ENCODE results near the gene INKA1. TPM values are rescaled to one million over a fixed set of nuclear protein-coding genes. Genes with fewer than 3 reads are reported as not detected.
"Not testable (repeated sequence)": the region's sequence is repeated elsewhere in the genome, so short reads cannot be mapped to it uniquely, and the experiment has no call there.

Gene INKA1
- polyA plus RNA-seq, 6 donors from 2014 or later, result 4.3 to 21.7 (median 15.4) TPM

DNA sequence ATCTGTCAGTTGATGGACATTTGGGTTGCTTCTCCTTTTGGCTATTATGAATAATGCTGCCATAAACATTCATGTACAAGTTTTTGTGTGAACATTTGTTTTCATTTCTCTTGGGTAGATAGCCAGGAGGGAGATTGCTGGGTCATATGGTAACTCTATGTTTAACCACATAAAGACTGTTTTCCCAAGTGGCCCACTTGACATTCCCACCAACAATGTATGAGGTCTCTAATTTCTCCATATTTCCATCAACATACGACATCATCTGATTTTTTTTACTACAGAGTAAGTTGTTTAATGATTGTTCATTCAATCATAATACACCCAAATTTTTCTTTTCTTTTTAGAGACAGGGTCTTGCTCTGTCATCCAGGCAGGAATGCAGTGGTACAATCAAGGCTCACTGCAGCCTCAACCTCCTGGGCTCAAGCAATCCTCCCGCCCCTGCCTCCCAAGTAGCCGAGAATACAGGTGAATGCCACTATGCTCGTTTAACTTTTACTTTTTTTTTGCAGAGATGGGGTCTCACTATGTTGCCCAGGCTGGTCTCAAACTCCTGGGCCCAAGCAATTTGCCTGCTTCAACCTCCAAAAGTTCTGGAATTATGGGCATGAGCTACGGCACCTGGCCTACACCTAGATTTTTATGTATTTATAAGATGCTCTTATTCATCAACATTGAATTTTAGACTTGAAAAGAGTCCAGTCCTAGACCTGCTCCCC lies 23.5 kb upstream of the INKA1 start:
- no peak for DNase-seq
- Mint-ChIP-seq H3K4me3 (no peak overlapping the region), H3K4me1 (peaks cover 17 to 51% (median 22%) of the 10 kb centered on the region in 3 donors), H3K27me3 (no peaks in the 10 kb centered on the region), H3K9me3 (no peaks in the 10 kb centered on the region), H3K36me3 (no peaks in the 10 kb centered on the region), H3K27ac (peak overlapping the region in 1 of 6 donors; percentile 41)
- no peak for ATAC-seq (ENCODE audit: low read depth in 2 of 2)

DNA sequence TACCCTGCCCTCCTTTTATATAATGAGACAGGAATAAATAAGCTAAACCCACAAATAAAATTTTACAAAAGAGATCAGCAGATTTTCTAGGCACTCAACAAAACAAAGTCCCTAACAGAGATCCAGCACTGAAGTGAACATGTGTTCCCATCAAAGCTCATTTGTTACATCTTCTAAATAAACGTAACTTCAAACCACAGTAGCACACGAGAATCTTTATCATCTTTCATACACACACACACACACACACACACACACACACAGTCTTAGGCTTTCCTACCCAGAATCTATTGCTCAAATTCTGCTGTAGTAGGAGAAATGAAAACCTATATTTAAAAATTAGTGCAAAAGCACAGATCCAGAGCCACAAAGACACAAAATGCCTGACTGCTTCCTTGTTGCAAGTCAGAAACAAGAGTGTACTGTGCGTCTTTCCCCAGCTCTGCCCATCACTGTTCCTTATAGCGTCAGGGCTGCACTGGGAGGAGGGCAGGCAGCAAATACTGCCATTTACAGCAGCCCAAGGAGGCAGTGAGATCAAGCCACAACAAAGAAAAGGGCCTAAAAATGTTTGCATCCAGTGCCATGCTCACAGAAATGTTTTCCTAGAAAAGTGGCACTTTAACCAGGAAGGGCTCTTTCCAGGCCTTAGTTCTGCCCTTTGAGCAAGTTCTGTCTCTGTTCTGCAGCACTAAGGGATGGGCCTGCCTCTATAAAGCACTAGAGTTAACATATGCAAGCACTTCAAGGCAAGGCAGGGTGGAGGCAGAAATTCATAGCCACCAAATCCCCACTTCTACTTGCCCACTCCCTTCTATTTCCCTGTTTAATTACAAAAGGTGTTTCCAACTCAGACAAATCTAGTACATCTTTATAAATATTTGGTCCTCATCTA lies 22.7 kb upstream of the INKA1 start:
- Mint-ChIP-seq H3K9me3 (no peaks in the 10 kb centered on the region), H3K4me1 (peaks cover 18 to 52% (median 26%) of the 10 kb centered on the region in 3 donors), H3K27me3 (no peaks in the 10 kb centered on the region), H3K36me3 (no peaks in the 10 kb centered on the region), H3K4me3 (peak overlapping the region in 1 of 8 donors; percentile 47), H3K27ac (peak overlapping the region in 1 of 6 donors; percentile 22)
- ATAC-seq (ENCODE audit: low read depth in 2 of 2) (no peak), DNase-seq (no peak)

DNA sequence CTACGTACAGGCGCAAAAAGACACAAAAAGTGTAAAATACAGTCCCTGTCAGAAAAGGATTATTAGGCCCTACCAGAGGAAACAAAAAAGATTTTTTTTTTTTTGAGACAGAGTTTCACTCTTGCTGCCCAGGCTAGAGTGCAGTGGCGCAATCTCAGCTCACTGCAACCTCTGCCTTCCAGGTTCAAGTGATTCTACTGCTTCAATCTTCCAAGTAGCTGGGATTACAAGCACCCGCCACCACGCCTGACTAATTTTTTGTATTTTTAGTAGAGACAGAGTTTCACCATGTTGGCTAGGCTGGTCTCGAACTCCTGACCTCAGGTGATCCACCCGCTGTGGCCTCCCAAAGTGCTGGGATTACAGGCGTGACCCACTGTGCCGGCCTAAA lies 22.1 kb upstream of the INKA1 start:
- not testable (repeated sequence) for H3K36me3 Mint-ChIP-seq; DNase-seq; H3K27me3 Mint-ChIP-seq; H3K9me3 Mint-ChIP-seq; ATAC-seq (ENCODE audit: low read depth in 2 of 2)
- Mint-ChIP-seq H3K4me1 (peaks cover 22 to 57% (median 28%) of the 10 kb centered on the region in 3 donors), H3K4me3 (peak overlapping the region in 1 of 8 donors; percentile 78), H3K27ac (peak overlapping the region in 2 of 6 donors; percentile 22 to 73)

DNA sequence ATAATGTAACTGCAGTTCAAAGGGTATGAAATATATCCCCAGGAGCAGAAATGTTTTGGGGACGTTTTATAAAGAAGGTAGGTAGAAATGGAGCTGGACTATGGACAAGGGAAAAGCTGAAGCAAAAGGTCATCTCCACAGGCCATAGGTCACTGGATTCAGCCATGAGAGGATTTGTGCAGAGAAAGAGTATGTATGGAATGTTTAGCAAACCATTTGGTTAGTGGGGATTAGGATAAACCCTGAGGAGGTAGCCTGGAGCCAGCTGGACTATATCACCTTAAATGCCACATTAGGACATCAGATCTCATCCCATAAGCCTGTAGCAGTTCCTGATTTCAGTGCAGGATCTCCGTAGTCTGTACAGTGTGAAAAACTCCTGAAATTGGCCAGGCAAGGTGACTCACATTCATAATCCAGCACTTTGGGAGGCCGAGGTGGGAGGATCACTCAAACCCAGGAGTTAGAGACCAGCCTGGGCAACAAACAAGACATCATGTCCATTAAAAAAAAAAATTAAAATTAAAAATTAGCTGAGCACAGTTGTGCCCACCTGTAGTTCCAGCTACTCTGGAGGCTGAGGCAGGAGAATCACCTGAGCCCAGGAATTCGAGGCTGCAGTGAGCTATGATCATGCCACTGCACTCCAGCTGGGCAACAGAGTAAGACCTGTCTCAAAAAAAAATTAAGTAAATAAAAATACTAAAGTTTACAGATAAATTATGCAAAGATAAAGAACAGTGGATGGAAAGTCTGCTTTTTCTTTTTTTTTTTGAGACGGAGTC lies 21.5 kb upstream of the INKA1 start:
- H3K4me3 Mint-ChIP-seq, result peak overlapping the region in 2 of 8 donors; percentile 47 to 78
- no peaks in the 10 kb centered on the region for H3K36me3 Mint-ChIP-seq
- H3K4me1 Mint-ChIP-seq, result peaks cover 22 to 57% (median 29%) of the 10 kb centered on the region in 3 donors
- no peaks in the 10 kb centered on the region for H3K9me3 Mint-ChIP-seq
- H3K27ac Mint-ChIP-seq, result peak overlapping the region in 1 of 6 donors; percentile 73
- no peak for ATAC-seq (ENCODE audit: low read depth in 2 of 2)
- H3K27me3 Mint-ChIP-seq, result no peaks in the 10 kb centered on the region
- no peak for DNase-seq

DNA sequence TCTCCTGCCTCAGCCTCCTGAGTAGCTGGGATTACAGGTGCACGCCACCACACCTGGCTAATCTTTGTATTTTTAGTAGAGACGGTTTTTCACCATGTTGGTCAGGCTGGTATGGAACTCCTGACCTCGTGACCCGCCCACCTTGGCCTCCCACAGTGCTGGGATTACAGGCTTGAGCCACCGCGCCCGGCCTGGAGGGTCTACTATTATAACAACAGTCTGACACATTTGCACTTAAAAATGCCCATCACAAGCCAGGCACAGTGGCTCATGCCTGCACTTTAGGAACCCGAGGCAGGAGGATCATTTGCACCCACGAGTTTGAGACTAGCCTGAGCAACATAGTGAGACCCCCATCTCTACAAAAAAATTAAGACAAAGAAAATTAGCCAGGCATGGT lies 20.8 kb upstream of the INKA1 start:
- H3K27ac Mint-ChIP-seq; H3K27me3 Mint-ChIP-seq; DNase-seq; ATAC-seq (ENCODE audit: low read depth in 2 of 2); H3K36me3 Mint-ChIP-seq; H3K9me3 Mint-ChIP-seq: not testable (repeated sequence)
- Mint-ChIP-seq H3K4me1 (peaks cover 26 to 59% (median 36%) of the 10 kb centered on the region in 3 donors), H3K4me3 (peak overlapping the region in 2 of 8 donors; percentile 26 to 45)

DNA sequence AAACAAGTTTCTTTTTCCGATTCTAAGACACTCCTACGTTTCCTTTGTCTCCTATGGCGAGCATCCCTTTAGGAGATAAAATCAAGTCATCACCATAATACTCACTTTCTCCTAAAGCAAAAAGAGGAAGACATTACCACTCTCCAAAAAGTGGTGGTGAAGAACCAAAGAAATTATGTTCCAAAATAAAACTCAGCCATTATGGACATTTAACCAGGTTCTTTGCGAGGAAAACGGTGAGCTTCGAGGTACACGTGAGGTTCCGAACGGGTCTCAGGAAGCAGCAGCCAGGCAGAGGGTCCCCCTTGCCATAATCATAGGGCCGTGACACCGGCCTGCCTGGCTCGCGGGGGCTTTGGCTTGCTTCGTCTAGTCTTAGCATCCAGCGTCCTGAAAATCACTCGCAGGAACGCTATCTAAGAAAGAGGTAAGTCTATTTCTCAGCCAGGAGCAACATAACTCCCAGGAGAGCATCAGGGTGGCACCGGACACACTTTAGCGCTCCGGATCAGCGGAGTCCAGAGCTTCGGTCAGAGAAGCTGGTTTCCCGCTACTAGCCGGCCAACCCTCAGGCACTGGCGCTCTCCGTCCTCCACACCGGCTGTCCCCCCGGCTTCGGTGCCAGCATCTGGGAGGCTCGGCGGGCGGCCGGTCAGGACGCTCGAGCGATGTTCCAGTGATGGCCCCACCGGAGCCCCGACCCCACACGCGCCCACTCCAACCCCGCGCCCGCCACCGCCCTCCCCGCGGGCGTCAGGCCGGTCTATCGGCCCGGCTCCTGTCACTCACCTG lies 17.3 kb upstream of the INKA1 start:
- H3K4me1 Mint-ChIP-seq, result peaks cover 20 to 54% (median 29%) of the 10 kb centered on the region in 3 donors
- no peaks in the 10 kb centered on the region for H3K36me3 Mint-ChIP-seq
- peak overlapping the region; percentile 96 to 99 (median 98) for H3K27ac Mint-ChIP-seq
- peaks cover 0 to 5% (median 0%) of the 10 kb centered on the region in 3 donors for H3K27me3 Mint-ChIP-seq
- no peaks in the 10 kb centered on the region for H3K9me3 Mint-ChIP-seq
- ATAC-seq (ENCODE audit: low read depth in 2 of 2) (peak; percentile 39 to 41), DNase-seq (no peak)
- peak overlapping the region; percentile 89 to 96 (median 94) for H3K4me3 Mint-ChIP-seq

DNA sequence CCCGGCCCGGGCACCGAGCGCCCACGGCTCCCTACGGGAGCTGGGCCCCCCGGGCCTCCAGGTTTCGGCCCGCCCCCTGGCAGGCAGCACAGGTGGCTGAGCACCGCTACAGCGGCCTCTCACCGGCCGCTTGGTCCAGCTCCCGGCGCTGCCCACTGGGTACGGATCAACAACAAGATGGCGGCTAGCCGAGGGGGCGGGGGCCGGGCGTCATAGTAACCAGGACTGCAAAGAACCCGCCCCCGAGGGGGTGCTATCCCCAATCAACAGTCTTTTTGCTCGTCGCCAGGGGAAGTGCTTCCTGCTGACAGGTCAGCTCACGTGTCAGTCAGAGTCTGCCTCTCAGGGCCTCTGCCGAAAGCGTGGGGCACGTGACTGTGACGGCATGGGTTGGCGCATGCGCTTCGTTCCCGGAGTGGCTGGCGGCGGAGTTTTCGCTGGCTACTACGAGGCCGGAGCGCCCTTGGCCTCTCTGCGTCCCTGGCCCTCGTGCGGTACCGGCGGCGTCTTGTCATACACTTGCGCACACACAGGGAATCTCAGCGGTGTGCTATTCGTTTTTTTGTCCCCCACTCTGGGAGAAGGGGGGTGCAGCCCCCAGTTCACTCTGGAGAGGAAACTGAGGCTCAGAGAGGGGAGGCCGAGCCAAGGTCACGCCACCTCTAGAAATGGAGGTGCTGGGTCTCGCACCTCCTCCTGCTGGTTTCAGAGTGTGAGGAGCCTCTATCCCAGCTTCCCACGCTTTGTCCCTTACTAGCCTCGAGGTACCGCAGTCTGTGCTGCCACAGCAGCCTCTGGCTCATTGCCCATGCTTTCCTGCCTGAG lies 16.5 kb upstream of the INKA1 start, which contains the start of gene IP6K1:
Gene IP6K1 (minus strand): TSS at position 186 of the 825 bp plus-strand sequence. CDS start 38,502 bp downstream, outside the sequence.
- H3K36me3 Mint-ChIP-seq, result no peaks in the 10 kb centered on the region
- H3K4me1 Mint-ChIP-seq, result peaks cover 14 to 46% (median 29%) of the 10 kb centered on the region in 3 donors
- peak; percentile 97 for ATAC-seq (ENCODE audit: low read depth in 2 of 2)

DNA sequence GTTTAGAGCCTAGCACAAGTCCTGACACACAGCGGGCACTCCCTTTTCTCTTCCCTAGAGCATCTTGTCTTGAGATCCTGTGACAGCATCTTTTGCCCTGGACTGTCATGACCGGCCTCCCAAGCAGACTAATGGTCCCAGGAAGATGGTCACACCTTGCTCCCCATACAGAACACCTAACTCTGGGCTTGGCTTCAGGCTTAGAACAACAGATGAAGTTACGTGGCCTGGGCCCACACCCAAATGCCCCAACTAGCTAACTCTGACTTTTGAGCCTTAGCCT lies 15.9 kb upstream of the INKA1 start:
- H3K36me3 Mint-ChIP-seq, result no peaks in the 10 kb centered on the region
- DNase-seq (no peak), ATAC-seq (ENCODE audit: low read depth in 2 of 2) (no peak)
- H3K27me3 Mint-ChIP-seq, result peaks cover 0 to 5% (median 0%) of the 10 kb centered on the region in 3 donors
- H3K4me1 Mint-ChIP-seq, result peaks cover 14 to 45% (median 29%) of the 10 kb centered on the region in 3 donors
- peak overlapping the region; percentile 89 to 97 (median 94) for H3K4me3 Mint-ChIP-seq
- H3K9me3 Mint-ChIP-seq, result no peaks in the 10 kb centered on the region
- H3K27ac Mint-ChIP-seq, result peak overlapping the region; percentile 96 to 99 (median 98)

More for the DNA sequence above, 16.5 kb upstream of the INKA1 start, which contains the start of gene IP6K1:
- DNase-seq, result peak; percentile 99
- H3K27me3 Mint-ChIP-seq, result peaks cover 0 to 5% (median 0%) of the 10 kb centered on the region in 3 donors
- peak within 1 kb of the TSS; percentile 89 to 97 (median 94) for H3K4me3 Mint-ChIP-seq
- H3K9me3 Mint-ChIP-seq, result no peaks in the 10 kb centered on the region
- H3K27ac Mint-ChIP-seq, result peak within 1 kb of the TSS; percentile 96 to 99 (median 98)

DNA sequence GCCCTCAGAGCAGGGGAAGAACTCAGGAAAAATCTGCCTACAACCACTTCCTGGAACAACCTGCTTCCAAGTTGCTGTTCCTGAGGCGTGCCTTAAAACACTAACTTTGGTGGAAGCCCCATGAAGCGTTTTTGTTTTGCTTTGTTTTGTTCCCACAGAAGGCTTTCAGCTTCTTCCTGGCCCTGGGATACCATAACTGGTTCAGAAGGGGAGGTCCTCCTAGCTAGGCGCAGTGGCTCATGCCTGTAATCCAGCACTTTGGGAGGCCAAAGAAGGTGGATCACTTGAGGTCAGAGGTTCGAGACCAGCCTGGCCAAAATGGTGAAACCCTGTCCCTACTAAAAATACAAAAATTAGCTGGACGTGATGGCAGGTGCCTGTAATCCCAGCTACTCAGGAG lies 15.5 kb upstream of the INKA1 start:
- H3K27ac Mint-ChIP-seq, result peak overlapping the region in 4 of 6 donors; percentile 96 to 99 (median 98)
- H3K36me3 Mint-ChIP-seq, result no peaks in the 10 kb centered on the region
- H3K4me3 Mint-ChIP-seq, result peak overlapping the region in 5 of 8 donors; percentile 92 to 97 (median 96)
- DNase-seq (no peak), ATAC-seq (ENCODE audit: low read depth in 2 of 2) (no peak)
- peaks cover 0 to 5% (median 0%) of the 10 kb centered on the region in 3 donors for H3K27me3 Mint-ChIP-seq
- peaks cover 14 to 41% (median 29%) of the 10 kb centered on the region in 3 donors for H3K4me1 Mint-ChIP-seq
- no peaks in the 10 kb centered on the region for H3K9me3 Mint-ChIP-seq

DNA sequence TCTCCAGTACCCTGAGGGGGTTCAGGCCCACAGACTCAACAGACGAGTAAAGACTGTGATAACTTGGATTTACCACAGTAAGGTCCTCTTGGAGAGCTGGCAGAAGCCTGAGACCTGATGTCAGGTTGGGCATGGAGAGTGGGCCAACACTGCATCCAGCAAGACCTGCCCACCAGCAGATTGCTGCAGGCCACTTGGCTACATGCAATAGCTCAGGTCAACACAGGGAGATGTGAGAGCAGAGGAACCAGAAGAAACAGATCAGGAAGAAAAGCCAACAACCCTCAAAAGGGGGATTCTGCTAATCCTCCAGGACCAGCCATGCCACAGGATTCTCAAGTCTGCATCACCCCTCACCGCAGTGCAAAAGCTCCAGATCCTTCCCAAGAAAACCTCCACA lies 15.0 kb upstream of the INKA1 start:
- DNase-seq, result no peak
- Mint-ChIP-seq H3K4me1 (peaks cover 14 to 40% (median 29%) of the 10 kb centered on the region in 3 donors), H3K4me3 (peak overlapping the region in 1 of 8 donors; percentile 37), H3K27ac (no peak overlapping the region), H3K9me3 (no peaks in the 10 kb centered on the region), H3K27me3 (peaks cover 0 to 5% (median 0%) of the 10 kb centered on the region in 3 donors), H3K36me3 (no peaks in the 10 kb centered on the region)
- ATAC-seq (ENCODE audit: low read depth in 2 of 2), result no peak

DNA sequence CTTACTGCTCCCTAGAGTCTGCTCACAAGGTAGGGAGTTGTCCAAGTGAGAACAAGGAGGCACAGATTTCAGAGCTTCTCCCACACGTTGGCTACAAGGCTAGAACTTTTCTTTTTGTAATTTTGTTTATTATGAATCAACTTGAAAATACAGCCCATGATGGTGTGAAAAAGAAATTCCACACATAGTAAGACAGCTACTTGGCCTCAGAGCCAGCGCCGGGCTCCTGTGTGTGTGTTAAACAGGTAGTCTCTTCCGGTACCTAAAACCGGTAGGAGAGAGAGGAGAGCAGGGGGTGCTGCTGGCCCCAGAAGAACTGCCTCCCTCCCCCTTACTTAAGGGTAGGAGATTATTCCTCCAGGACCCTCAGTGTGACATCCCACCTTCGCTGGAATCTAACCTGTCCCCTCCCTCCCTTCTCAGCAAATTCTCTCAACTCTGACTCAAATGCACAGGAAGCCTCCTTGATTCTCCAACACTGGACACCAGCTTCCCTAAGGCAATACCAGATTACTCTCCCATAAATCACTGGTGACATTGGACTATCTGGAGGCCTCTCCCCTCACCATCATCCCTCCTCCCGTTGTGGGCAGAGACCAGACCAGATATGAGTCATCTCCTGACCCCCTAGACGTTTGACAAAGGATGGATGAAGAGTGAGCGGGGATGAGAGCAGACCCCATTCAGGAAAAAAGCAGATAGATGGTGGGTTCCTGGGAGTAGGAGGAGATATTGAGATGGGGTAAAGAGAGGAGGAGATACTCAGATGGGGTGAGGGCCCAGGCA lies 12.2 kb upstream of the INKA1 start:
- DNase-seq (no peak), ATAC-seq (ENCODE audit: low read depth in 2 of 2) (no peak)
- H3K27ac Mint-ChIP-seq, result peak overlapping the region in 4 of 6 donors; percentile 62 to 87 (median 84)
- H3K36me3 Mint-ChIP-seq, result no peaks in the 10 kb centered on the region
- no peak overlapping the region for H3K4me3 Mint-ChIP-seq
- H3K4me1 Mint-ChIP-seq, result peaks cover 9 to 19% (median 17%) of the 10 kb centered on the region in 3 donors
- H3K27me3 Mint-ChIP-seq, result peaks cover 0 to 5% (median 0%) of the 10 kb centered on the region in 3 donors
- H3K9me3 Mint-ChIP-seq, result no peaks in the 10 kb centered on the region

Measured in naive B cell (primary cell).